LNCAP (cell line): ENCODE results near the gene FMN2.

Experiments
- CTCF ChIP-seq: fragments of 450-650 bp; IDR thresholded peaks from 2 replicates; pipeline ENCODE4 v1.5.1; 2017; ENCODE audit warnings: mild to moderate bottlenecking

Gene FMN2

DNA sequence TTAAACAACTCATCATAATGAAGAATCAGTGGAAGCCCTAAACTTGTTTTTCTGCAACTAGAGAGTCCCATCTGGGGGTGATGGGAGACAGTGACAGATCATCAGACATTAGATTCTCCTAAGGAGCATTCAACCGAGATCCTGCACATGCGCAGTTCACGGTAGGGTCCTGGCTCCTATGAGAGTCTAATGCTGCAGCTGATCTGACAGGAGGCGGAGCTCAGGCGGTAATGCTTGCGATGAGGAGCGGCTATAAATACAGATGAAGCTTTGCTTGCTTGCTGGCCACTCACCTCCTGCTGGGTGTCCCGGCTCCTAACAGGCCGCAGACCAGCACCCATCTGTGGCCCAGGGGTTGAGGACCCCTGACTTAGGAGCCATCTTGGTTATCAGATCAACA is 247.2 kb downstream of the FMN2 start:
- no peak for TF ChIP-seq CTCF

DNA sequence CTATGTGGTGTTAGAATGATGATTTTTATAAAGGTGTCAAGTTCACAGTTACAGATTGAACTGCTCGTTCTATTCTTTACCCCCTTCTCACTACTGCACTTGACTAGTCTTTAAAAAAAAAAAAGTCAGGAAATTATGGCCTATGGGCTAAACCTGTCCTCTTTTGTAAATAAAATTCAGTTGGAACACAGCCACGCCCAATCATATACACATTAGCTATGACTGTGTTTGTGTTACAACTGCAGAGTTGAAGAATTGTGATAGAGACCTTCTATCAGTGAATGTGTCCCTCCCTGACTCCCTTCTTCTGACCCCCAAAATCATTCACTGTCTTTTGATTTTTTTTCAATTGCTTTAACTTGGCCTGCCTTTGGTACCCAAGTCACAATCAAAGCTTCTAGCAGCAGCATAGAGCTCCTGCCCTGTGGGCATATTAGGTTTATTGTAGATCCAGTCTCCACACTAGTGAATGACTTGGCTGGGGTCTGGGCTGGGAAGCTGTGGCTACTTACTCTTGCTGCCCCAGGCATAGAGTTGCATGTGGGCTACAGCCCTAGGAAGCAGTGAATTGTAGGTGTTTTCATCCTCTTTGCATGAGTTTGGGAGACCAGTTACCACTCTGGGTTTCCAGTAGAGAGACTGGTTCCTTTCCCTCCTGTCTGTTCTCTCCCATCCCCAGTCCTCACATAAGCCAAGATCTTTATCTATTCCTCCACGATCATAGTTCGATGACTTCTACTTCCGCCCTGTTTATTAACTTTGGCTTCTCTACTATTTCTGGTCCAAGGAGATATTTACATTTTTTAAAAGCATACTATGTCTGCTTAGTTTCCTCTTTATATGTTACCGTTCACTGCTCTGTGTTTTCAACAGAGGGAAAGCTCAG is 249.9 kb downstream of the FMN2 start:
- no peak for TF ChIP-seq CTCF

- no peak for TF ChIP-seq CTCF
These were observed 250.6 kb downstream of the FMN2 start for GRCh38 chr1:240342251-240342625.

- TF ChIP-seq CTCF: no peak
These were observed 251.4 kb downstream of the FMN2 start for GRCh38 chr1:240343045-240343444.

DNA sequence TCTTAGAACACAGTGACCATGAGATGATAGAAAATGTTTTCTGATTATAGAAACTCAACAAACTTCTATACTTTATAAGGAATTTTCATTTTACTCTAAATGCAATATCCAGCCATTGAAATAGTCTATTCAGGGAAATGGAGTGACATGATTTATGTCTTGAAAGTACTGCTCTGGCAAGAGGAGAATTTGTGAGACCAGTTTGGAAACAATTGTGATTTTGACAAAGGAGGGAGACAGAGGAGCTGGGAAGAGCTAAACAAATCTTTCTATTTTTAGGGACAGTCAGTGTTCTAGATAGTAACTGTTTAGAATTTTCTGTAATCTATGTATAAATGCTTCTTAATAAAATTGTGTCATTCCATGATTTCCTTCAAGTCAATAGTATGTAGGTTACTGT is 252.3 kb downstream of the FMN2 start:
- no peak for TF ChIP-seq CTCF

- no peak for TF ChIP-seq CTCF
These were observed 253.2 kb downstream of the FMN2 start for GRCh38 chr1:240344918-240345317.

GRCh38 chr1:240349695-240350094 is 258.0 kb downstream of the FMN2 start:
- TF ChIP-seq CTCF: no peak

- no peak for TF ChIP-seq CTCF
These were observed 259.2 kb downstream of the FMN2 start for GRCh38 chr1:240350910-240351331.
